ENCODE measurements around the gene CERS6.
A peak's percentile ranks its signal among the peaks of the same experiment; 100 is the strongest.
"Not testable (repeated sequence)": the region's sequence is repeated elsewhere in the genome, so short reads cannot be mapped to it uniquely, and the experiment has no call there.

CERS6 gene

GRCh38 chr2:168455645-168456520 lies at the start of gene CERS6:
Gene CERS6, plus strand, starts transcription at chr2:168456272. Its CDS starts 177 bp downstream, at chr2:168456449.
- DNase-seq, result peak; percentile 85

- DNase-seq, result not testable (repeated sequence)
These were observed 43.8 kb upstream of the CERS6 start for GRCh38 chr2:168412301-168412700.

GRCh38 chr2:168413101-168413500 lies 43.0 kb upstream of the CERS6 start:
- DNase-seq, result not testable (repeated sequence)

GRCh38 chr2:168416555-168416954 lies 39.5 kb upstream of the CERS6 start:
- no peak for DNase-seq

GRCh38 chr2:168422584-168422983 lies 33.5 kb upstream of the CERS6 start:
- no peak for DNase-seq

GRCh38 chr2:168424112-168424951 lies 31.7 kb upstream of the CERS6 start:
- DNase-seq, result no peak

GRCh38 chr2:168424971-168425370 lies 31.1 kb upstream of the CERS6 start:
- no peak for DNase-seq

- no peak for DNase-seq
These were observed 29.2 kb upstream of the CERS6 start for GRCh38 chr2:168426861-168427260.

- DNase-seq, result no peak
These were observed 28.6 kb upstream of the CERS6 start for GRCh38 chr2:168427451-168427850.

- DNase-seq, result no peak
These were observed 27.6 kb upstream of the CERS6 start for GRCh38 chr2:168428431-168428830.

GRCh38 chr2:168429988-168430387 lies 26.1 kb upstream of the CERS6 start:
- DNase-seq, result no peak

GRCh38 chr2:168430431-168430830 lies 25.6 kb upstream of the CERS6 start:
- DNase-seq, result no peak

GRCh38 chr2:168431301-168432024 lies 24.6 kb upstream of the CERS6 start:
- no peak for DNase-seq

- DNase-seq, result no peak
These were observed 24.0 kb upstream of the CERS6 start for GRCh38 chr2:168432100-168432499.

GRCh38 chr2:168432565-168433186 lies 23.4 kb upstream of the CERS6 start:
- peak; percentile 13 for DNase-seq

- DNase-seq, result no peak
These were observed 22.5 kb upstream of the CERS6 start for GRCh38 chr2:168433527-168433926.

- DNase-seq, result no peak
These were observed 21.9 kb upstream of the CERS6 start for GRCh38 chr2:168434146-168434545.

GRCh38 chr2:168436840-168437239 lies 19.2 kb upstream of the CERS6 start:
- no peak for DNase-seq

- no peak for DNase-seq
These were observed 17.5 kb upstream of the CERS6 start for GRCh38 chr2:168438553-168438952.

- DNase-seq, result no peak
These were observed 16.5 kb upstream of the CERS6 start for GRCh38 chr2:168439536-168439935.

- DNase-seq, result no peak
These were observed 14.7 kb upstream of the CERS6 start for GRCh38 chr2:168441214-168441872.

GRCh38 chr2:168443818-168444217 lies 12.3 kb upstream of the CERS6 start:
- DNase-seq, result no peak

All from CD4-positive, alpha-beta T cell treated with Interferon gamma for 1 hour (primary cell).